HG02884 (cell line): Measurements from ENCODE around the gene SERPINB10.
A peak's percentile ranks its signal among the peaks of the same experiment; 100 is the strongest.

Experiments used
- ATAC-seq: cut with Tn5 transposase; IDR thresholded peaks from one replicate; pipeline ENCODE4 v1.9.1; 2021; ENCODE audit warnings: mild to moderate bottlenecking, moderate library complexity; ENCODE audit not compliant: unreplicated experiment

Gene SERPINB10, protein sequence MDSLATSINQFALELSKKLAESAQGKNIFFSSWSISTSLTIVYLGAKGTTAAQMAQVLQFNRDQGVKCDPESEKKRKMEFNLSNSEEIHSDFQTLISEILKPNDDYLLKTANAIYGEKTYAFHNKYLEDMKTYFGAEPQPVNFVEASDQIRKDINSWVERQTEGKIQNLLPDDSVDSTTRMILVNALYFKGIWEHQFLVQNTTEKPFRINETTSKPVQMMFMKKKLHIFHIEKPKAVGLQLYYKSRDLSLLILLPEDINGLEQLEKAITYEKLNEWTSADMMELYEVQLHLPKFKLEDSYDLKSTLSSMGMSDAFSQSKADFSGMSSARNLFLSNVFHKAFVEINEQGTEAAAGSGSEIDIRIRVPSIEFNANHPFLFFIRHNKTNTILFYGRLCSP

DNA sequence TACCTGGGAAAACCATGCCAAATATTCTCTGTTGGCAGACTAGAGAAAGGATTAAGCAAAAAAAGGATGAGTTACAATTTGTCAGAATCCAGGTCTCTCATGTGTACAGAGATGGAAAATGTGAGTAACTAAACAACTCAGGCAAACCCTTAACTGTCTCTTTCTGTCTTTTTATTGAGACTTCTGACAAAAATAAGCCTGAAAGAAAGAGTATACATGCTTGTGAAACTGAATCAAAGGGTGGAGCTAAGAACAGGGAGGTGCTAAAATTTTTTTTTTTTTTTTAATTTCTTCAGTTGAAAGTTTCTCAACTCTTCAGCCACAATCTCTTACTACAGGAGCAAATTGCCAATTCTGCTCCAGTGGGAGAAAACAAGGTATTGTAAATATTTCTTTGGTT, at the start of gene SERPINB10:
Gene SERPINB10, plus strand, starts transcription at position 295 of the 400 bp plus-strand sequence. CDS start 7,553 bp downstream, outside the sequence.
- peak; percentile 56 for ATAC-seq

DNA sequence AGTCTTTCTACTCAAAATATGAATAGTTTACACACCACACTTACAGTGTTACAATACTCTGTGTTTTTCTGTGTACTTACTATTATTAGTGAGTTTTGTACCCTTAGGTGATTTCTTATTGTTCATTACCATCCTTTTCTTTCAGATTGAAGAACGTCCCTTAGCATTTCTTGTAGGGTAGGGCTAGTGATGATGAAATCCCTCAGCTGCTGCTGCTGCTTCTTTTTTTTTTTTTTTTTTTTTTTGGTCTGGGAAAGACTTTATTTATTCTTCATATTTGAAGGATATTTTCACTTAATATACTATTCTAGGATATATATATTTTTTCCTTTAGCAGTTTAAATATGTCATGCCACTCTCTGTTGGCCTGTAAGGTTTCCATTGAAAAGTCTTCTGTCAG, 49.3 kb upstream of the SERPINB10 start:
- ATAC-seq, result no peak

DNA sequence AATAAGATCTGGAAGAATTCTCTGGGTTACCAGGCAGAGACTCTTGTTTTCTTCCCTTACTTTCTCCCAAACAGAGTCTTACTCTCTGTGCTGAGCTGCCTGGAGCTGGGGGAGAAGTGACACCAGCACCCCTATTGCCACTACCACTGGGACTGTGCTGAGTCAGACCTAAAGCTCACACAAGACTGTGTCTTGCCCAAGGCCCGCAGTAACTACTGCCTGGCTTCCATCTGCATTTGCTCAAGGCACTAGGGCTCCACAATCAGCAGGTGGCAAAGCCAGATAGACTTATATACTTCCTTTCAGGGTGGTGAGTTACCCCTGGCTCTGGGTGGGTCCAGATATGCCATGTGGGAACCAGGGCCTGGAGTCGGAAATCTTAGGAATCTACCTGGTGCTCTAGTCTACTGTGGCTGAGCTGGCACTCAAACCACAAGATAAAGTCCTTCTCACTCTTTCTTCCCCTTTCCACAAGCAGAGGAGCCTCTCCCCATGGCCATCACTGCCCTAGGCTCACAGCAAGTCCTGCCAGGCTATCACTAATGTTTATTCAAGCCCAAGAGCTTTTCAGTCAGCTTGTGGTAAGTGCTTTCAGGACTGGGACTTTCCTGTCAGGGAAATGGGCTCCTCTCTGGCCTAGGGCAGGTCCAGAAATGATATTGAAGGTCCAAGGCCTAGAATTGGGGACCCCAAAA, 47.8 kb upstream of the SERPINB10 start:
- ATAC-seq, result no peak

DNA sequence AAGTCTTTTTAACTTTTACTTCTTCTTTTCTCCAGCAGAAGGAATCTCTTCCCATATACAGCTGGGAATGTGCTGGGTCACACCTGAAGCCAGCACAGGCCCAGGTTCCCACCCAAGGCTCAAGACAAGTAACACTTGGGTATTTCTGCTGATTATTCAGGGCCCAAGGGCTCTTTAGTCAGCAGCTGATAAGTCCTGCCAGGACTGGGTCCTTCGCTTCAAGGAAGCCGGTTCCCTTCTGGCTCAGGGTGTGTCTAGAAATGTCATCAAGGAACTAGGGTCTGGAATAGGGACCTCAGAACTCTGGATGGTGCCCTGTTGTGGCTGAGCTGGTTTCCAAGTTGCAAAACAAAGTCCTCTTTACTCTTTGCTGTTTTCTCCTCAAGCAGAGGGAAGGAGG, 47.2 kb upstream of the SERPINB10 start:
- no peak for ATAC-seq

DNA sequence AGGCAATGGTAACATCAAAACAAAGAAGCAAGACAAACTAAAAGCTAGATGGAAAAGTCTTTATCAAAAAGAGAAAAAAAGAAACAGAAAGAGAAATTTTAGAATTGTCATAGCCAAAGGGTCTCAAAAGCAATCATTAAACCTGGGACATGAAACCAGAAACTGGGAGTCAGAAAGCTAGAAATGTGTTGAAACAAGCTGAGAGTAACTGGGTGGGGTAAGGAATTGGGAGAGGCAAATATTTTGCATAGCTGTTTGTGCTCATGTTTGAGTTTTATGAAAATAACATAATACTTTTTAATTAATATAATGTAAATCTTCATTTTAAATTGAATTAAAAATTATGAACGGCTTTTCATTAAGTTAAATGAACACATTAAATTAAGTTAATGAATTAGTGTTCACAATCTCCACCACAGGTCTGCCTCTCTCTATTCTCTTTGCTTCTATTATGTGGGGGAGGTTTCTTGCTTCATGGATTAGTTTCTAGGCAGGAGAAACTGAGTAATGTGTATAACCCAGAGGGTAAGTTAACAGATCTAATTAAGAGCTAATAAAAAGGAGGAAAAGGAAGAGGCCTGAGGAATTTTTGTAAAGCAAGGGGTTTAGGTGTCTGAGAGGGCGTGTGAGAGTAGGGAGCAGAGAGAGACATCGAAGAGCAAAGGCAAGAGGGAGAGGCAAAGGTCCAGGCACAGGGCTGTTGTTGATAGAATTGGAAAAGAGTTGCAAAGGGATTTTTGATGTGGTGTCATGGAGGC, 40.2 kb upstream of the SERPINB10 start:
- no peak for ATAC-seq

DNA sequence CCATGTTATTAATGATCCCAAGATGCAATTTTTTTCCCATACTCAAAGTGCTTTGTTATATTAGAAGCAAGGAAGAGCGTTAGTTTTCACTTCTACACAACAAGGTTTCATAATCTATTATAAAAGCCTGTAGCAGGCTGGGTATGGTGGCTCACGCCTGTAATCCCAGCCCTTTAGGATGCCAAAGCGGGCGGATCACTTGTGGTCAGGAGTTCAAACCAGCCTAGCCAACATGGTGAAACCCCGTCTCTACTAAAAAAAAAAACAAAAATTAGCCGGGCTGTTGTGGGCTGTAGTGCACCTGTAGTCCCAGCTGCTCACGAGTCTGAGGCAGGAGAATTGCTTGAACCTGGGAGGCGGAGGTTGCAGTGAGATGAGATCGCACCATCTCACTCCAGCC, 39.2 kb upstream of the SERPINB10 start:
- no peak for ATAC-seq

DNA sequence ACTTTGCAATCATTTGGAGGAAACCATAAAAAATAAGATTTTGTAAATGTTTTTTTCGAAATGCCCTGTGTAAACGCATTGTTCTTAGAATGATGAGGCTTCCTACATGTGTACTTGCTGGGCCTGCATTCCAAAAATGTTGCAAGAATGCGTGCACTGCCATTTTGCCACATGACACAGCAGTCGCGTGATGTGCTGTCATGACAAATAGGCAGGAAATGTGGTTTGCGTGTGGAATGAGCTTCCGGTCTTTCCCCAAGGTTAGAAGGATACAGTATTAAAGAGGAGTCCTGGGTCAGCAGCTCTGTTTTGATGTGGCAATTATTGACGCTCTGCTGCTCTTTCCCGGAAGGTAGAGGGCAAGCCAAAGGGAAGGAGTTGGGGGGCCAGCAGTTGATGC, 38.4 kb upstream of the SERPINB10 start:
- ATAC-seq, result no peak

DNA sequence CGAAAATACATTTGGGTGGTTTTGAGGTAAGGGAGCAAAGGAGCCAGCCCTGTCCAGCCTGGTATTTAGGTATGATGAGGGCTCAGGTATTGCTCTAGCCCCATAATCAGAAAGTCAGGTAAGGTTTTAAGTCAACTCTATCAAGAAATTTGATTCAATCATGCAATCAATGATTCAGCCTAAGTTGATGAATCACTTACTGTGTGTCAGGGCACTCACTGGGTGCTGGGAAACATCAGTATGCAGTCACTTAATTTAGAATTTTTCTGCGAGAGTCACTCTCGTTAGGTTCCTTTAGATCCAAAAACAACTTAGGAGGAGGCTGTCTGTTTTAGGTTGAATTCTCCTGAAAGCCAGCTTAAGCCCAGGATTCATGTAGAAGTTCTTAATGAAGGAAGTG, 37.9 kb upstream of the SERPINB10 start:
- ATAC-seq, result no peak

DNA sequence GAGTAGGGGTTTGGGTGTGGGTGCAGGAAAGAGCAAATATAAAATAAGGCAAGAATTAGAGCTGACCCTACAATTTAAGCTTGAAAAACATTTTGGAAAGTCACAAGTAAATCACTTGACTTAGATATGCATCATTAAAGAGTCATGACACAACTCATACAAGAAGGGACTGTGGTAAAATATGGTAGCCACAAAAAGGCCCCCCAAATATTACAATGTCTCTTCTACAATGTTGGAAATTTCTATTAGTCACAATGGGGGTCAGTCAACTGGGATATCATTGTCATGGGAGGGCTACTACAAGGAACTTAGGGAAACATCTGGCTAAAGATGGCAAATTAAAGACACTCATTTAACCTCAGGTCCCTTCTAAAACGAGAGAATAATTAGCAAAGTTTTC, 35.9 kb upstream of the SERPINB10 start:
- no peak for ATAC-seq

DNA sequence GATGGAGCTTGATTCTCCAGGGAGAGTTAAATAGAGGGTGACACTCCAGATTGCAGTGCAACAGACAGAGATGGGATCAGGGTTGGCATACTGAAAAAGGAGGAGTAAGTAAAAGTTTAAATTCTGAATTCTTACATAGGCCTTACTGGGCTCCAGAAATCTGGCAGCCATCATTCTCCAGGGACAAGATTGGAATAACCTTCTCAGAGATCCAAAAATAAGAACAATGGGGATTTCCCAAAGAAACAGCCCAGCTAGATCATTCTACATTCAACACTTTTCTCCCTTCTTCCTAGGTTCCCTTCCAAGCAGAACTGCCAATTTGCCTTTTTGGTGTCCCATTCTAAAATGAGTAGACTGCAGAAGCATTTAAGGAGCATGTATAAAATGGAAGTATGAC, 35.2 kb upstream of the SERPINB10 start:
- ATAC-seq, result no peak

DNA sequence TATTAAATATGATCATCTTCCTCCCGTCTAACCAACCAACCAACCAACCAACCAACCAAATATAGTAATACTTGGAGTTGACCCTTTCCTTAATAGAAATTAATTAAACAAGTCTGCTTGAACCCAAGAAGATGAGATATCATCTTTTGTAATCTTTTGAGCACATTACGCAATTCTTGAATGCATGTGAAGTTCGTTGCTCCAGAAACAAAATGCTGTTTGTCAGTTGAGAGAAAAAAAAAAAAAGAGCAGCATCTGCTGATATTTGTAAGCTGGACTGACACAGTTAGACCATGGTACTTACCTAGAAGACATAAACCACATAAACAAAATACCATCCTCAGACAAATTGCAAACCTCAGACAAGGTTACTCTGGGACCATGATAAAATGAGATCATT, 29.4 kb upstream of the SERPINB10 start:
- ATAC-seq, result no peak

DNA sequence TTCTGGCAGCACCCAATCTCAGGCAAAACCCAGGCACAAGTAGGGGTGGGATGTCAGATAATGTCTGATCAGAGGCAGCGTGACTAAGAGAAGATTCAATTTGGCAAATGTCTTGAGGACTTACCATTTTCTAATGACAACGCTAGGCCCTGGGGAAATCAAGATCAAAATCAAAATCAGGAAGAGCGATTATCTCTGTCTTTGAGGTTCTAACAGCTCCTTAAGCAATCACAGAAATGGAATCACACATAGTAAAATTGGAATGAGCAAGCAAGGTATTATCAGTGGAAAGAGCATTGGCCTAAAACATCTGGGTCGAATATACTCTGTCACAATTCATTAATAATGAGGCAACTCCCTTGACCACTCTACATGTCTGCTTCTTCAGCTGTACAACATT, 28.8 kb upstream of the SERPINB10 start:
- ATAC-seq, result no peak

DNA sequence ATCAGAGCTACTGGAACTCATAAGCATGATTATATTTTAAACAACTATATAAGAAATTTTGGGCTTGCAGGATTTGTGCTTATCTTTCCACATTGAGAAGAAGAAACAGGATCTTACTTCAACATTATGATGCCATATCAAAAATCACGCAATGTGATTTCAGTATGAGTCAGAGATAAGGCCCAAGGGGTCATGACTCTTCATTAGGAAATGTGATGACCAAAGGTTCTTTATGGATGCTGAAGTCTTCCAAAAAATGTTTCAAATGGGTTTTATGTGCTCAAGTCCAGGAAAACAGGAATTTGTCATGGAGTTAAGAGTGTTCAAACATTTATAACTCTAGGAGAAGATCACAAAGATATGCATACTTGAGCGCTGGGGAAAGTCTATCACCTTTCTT, 28.0 kb upstream of the SERPINB10 start:
- ATAC-seq, result no peak

DNA sequence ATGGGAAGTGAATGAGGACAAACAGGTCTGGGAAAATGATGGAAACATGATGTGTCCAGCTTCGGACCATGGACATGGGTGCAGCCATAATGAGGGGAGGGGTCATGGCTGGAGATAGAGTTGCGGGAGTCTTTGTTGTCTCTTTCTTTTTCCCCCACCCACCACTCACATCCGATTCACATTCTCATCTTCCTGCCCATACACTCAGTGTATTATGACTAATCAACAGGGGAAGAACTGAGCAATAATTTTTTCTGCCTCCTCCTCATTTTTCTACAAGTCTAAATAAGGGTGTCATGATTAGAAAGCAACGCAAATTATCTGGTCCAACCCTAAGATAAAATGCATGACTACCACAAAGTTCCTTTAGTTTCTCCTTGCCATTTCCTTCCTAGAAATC, 25.9 kb upstream of the SERPINB10 start:
- no peak for ATAC-seq

DNA sequence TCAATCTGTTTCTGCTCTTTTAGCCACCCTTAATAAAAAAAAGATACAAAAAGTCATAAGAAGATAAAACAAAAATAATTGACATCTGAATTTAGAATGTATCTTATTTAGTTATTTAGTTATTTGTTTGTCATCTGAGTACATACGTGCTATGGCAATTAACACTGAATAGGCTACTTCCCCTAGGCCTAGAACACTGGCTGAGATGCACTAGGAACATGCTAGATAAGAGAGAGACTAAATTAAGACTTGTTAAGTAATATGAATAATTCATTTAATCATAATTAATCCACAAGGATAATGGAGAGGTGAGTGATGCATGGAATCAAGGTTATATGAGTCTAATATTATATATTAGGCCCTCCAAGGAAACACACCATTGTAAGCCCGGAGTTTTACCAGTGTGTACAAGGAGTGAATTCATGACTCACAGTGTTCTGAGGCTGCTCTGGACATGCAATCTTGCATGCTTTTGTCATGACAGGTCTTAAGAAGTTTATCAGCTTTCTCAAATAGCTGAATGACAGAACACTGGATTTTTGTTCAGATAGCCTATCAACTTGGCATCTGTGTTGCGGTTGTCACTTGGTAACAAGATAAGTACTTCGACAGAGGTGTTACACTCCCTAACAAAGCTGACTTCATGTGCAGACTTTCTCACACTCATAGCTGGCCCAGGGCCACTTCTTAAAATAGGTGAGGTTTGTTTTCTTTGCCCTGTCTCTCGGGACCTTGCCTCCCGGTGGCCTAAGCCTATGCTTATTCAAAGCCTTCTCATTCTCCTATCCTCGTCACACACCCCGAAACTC, 25.2 kb upstream of the SERPINB10 start:
- ATAC-seq, result no peak

DNA sequence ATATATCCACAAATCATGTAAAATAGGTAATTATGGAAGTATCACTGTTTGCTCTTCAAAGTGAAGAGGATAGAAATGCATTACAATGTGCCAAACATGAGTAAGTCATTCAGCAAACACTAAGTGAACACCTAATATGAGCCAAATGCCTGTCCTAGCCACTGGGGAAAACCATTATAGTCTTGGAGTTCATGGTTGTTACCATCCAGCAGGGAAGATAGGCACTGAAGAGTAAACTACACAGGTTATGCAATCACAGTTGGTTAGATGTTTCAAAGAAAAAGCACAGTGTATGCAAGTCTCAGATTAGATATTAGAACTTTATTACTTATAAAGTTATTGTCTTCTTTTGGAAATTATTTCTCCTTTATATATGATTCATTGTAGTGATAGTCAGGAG, 24.1 kb upstream of the SERPINB10 start:
- ATAC-seq, result no peak

DNA sequence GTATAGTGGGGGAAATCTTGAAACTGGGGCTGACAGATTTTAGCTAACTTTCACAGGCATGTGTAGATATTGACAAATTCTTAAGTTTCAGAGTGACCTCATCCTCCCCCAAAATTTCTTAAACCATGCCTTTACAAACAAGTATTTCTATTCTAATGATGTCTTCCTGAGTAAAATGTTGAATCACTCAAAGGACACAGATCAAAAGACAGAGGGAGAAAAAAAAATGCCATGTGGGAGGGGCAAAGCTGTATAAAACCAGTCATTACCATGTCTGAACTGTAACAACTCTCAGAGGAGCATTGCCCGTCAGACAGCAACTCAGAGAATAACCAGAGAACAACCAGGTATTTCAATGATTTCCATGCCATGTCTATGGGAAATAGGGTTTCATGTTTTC, 20.3 kb upstream of the SERPINB10 start, which contains the start of gene SERPINB2:
Gene SERPINB2, plus strand, starts transcription at position 282 of the 400 bp plus-strand sequence. CDS start 3,740 bp downstream, outside the sequence.
- no peak for ATAC-seq

DNA sequence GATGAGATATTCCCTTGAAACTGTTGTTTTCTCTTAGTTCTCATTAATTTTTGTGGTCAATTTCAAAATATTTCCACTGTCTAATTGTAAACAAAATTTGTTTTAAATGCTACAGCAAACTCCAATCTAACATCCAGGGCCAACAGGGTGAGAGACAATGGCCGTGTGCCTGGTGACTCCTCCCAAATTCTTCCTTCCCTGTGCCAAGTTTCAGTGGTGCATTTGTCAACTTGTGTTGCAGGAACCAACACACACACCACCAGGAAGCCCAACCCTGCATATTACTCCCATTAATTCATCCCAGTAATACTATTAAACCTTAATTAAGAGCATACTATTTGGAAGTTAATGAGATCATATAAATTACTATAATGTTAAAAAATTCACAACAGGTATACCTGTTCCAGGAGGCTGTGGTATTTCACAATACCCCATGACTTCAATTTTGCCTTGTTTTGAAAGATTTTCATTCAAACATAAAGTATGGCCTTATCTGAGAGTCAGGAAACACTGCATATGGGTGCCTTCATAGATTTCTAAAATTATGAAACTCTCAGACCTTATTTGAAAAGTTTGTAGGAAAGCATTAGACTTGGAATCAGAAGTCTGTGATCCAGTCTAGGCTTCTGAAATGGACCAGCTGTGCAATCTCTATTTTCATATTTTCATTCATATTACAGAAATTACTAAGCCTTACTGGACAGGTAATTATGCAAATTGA, 19.1 kb upstream of the SERPINB10 start:
- ATAC-seq, result no peak

DNA sequence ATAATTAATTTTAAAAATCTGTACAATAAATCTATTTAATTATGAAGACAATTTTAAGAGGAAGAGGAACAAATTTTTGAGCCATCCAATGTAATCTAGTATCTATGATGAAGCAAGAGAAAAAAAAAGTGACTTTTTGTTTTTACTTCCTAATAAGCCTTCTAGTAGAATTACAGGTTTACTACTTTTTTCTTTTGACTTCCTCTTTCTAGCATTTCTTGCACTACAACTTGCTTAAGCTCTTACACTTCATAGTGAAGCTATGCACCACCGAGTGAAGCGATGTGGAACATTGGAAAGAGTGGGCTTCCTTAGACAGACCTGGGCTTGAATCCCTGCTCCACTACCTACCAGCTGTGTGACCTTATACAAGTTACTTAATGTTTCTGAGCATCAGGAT, 18.1 kb upstream of the SERPINB10 start:
- no peak for ATAC-seq
